Measurements from ENCODE around the gene OTOA.
"Not testable (repeated sequence)": the region's sequence is repeated elsewhere in the genome, so short reads cannot be mapped to it uniquely, and the experiment has no call there.

Gene OTOA

GRCh38 chr16:21638573-21638975, 25.2 kb upstream of the OTOA start:
- intact Hi-C loops (cut with DNase I), result no loop called here
- no peak for DNase-seq

GRCh38 chr16:21639493-21639892, 24.3 kb upstream of the OTOA start:
- intact Hi-C loops (cut with DNase I), result no loop called here

GRCh38 chr16:21641916-21642315, 21.9 kb upstream of the OTOA start:
- intact Hi-C loops (cut with DNase I), result loop anchor here (5.0 kb wide), 1 partner anchor 55 kb away; no protein-coding TSS in a partner anchor
- no peak for DNase-seq

More at GRCh38 chr16:21639493-21639892, 24.3 kb upstream of the OTOA start:
- no peak for DNase-seq

- intact Hi-C loops (cut with DNase I), result loop anchor here (5.0 kb wide), 1 partner anchor 56 kb away; no protein-coding TSS in a partner anchor
- no peak for DNase-seq
Measured at GRCh38 chr16:21642861-21643260, 20.9 kb upstream of the OTOA start.

GRCh38 chr16:21643785-21644184, 20.0 kb upstream of the OTOA start:
- intact Hi-C loops (cut with DNase I), result loop anchor here (5.0 kb wide), 1 partner anchor 56 kb away; no protein-coding TSS in a partner anchor
- no peak for DNase-seq

- intact Hi-C loops (cut with DNase I), result loop anchor here (5.0 kb wide), 1 partner anchor 57 kb away; no protein-coding TSS in a partner anchor
- DNase-seq, result peak in 2 of 10 donors; percentile 54 to 57
Measured at GRCh38 chr16:21644674-21645073, 19.1 kb upstream of the OTOA start.

GRCh38 chr16:21645261-21645721, 18.5 kb upstream of the OTOA start:
- DNase-seq, result peak in 1 of 10 donors; percentile 74
- intact Hi-C loops (cut with DNase I), result no loop called here

- DNase-seq, result no peak
- intact Hi-C loops (cut with DNase I), result no loop called here
Measured at GRCh38 chr16:21646091-21646490, 17.7 kb upstream of the OTOA start.

- DNase-seq, result peak in 1 of 10 donors; percentile 67
- intact Hi-C loops (cut with DNase I), result no loop called here
Measured at GRCh38 chr16:21646721-21647561, 16.8 kb upstream of the OTOA start.

- DNase-seq, result peak in 1 of 10 donors; percentile 43
- intact Hi-C loops (cut with DNase I), result no loop called here
Measured at GRCh38 chr16:21647562-21648164, 16.1 kb upstream of the OTOA start.

- DNase-seq; intact Hi-C loops (cut with DNase I): not testable (repeated sequence)
Measured at GRCh38 chr16:21649826-21650406, 13.9 kb upstream of the OTOA start.

GRCh38 chr16:21650521-21650920, 13.2 kb upstream of the OTOA start:
- no peak for DNase-seq
- intact Hi-C loops (cut with DNase I), result no loop called here

GRCh38 chr16:21651515-21651914, 12.3 kb upstream of the OTOA start:
- intact Hi-C loops (cut with DNase I), result no loop called here

GRCh38 chr16:21652453-21652852, 11.3 kb upstream of the OTOA start, which contains the start of gene IGSF6:
TSS of gene IGSF6 (minus strand) at chr16:21652608. CDS start at chr16:21652598, 10 bp downstream.
- DNase-seq, result peak in 1 of 10 donors; percentile 74
- intact Hi-C loops (cut with DNase I), result no loop called here

More at GRCh38 chr16:21651515-21651914, 12.3 kb upstream of the OTOA start:
- DNase-seq, result no peak

GRCh38 chr16:21653571-21653970, 10.2 kb upstream of the OTOA start:
- no peak for DNase-seq
- intact Hi-C loops (cut with DNase I), result no loop called here

GRCh38 chr16:21654466-21654865, 9.3 kb upstream of the OTOA start:
- DNase-seq, result no peak
- intact Hi-C loops (cut with DNase I), result no loop called here

GRCh38 chr16:21654881-21655280, 8.9 kb upstream of the OTOA start:
- intact Hi-C loops (cut with DNase I), result loop anchor here (5.0 kb wide), 1 partner anchor 52 kb away; no protein-coding TSS in a partner anchor
- no peak for DNase-seq

GRCh38 chr16:21656795-21657768, 6.7 kb upstream of the OTOA start:
- peak in 1 of 10 donors; percentile 23 for DNase-seq
- intact Hi-C loops (cut with DNase I), result loop anchor here (5.0 kb wide), 1 partner anchor 50 kb away; no protein-coding TSS in a partner anchor

GRCh38 chr16:21659124-21659523, 4.6 kb upstream of the OTOA start:
- DNase-seq, result no peak
- intact Hi-C loops (cut with DNase I), result loop anchor here (5.0 kb wide), 1 partner anchor 48 kb away; no protein-coding TSS in a partner anchor

Data from posterior cingulate gyrus (tissue), 11 donors.